Lower lobe of right lung (tissue), 2 donors: ENCODE results near the gene PPP1R15A. TPM values are rescaled to one million over a fixed set of nuclear protein-coding genes. Genes with fewer than 3 reads are reported as not detected.
"Not testable (repeated sequence)": the region's sequence is repeated elsewhere in the genome, so short reads cannot be mapped to it uniquely, and the experiment has no call there.

Experiments
- ATAC-seq, 2 donors: fragments of 200-7000 bp; cut with Tn5 transposase; one replicate each; pipeline ENCODE4 v1.9.1; 2020 to 2022; ENCODE audit warnings: mild to moderate bottlenecking in 2 of 2, moderate library complexity in 2 of 2
- DNase-seq: peaks from one replicate; pipeline ENCODE4 v3.0.0-alpha.2; 2020
- H3K27ac ChIP-seq: fragments of 200-600 bp; one replicate; pipeline ENCODE4 v1.8.0; 2022
- H3K27me3 ChIP-seq: fragments of 200-600 bp; one replicate; pipeline ENCODE4 v1.8.0; 2022; ENCODE audit warnings: low read depth
- H3K36me3 ChIP-seq: fragments of 200-600 bp; one replicate; pipeline ENCODE4 v1.8.0; 2022; ENCODE audit warnings: mild to moderate bottlenecking
- H3K4me1 ChIP-seq: fragments of 200-600 bp; one replicate; pipeline ENCODE4 v1.8.0; 2022
- H3K4me3 ChIP-seq: fragments of 200-600 bp; one replicate; pipeline ENCODE4 v1.8.0; 2022; ENCODE audit warnings: mild to moderate bottlenecking
- H3K9me3 ChIP-seq: fragments of 200-600 bp; one replicate; pipeline ENCODE4 v1.8.0; 2022
- CTCF ChIP-seq: fragments of 200-600 bp; IDR thresholded peaks from one replicate; pipeline ENCODE4 v1.8.0; 2022; ENCODE audit warnings: antibody characterized with exemption, mild to moderate bottlenecking
- intact Hi-C: fragments of 100-400 bp; cut with DNase I; formaldehyde crosslinking; loops from one replicate; pipeline ENCODE4 v1.11.0; 2022
- total RNA-seq: library from RNA; stranded (reverse); fragmentation: NEBNext Ultra II Directional; extraction: Animal tissue kit (Norgen Biotek cat#: 25700); gene quantifications from one replicate; pipeline ENCODE4 v1.2.1, GENCODE V29; 2021
- donor health status: DM: no; HTN: yes; CAD: no; lungs with severe emphysema.

The PPP1R15A gene
- total RNA-seq, 1 donor from 2014 or later = 80.4 TPM

GRCh38 chr19:48872884-48873475 lies 759 bp downstream of the PPP1R15A start:
- Histone ChIP-seq H3K9me3 (no peaks in the 10 kb centered on the region), H3K27ac (peak overlapping the region; percentile 100), H3K4me3 (peak overlapping the region; percentile 79), H3K36me3 (peaks cover 49% of the 10 kb centered on the region), H3K4me1 (peaks cover 66% of the 10 kb centered on the region), H3K27me3 (no peaks in the 10 kb centered on the region)
- DNase-seq (peak; percentile 93), ATAC-seq (peak; percentile 83 to 86)
- TF ChIP-seq CTCF = no peak
- intact Hi-C loops = no loop called here

- Histone ChIP-seq H3K27ac (peak overlapping the region; percentile 100), H3K4me1 (peaks cover 65% of the 10 kb centered on the region), H3K27me3 (no peaks in the 10 kb centered on the region), H3K4me3 (peak overlapping the region; percentile 79), H3K9me3 (no peaks in the 10 kb centered on the region), H3K36me3 (peaks cover 53% of the 10 kb centered on the region)
- DNase-seq = no peak
- TF ChIP-seq CTCF = no peak
- peak in 1 of 2 donors; percentile 0 for ATAC-seq
- intact Hi-C loops = no loop called here
Observed at GRCh38 chr19:48873476-48874302, 1.5 kb downstream of the PPP1R15A start.

GRCh38 chr19:48874303-48875135 lies 2.3 kb downstream of the PPP1R15A start:
- Histone ChIP-seq H3K36me3 (peaks cover 59% of the 10 kb centered on the region), H3K9me3 (no peaks in the 10 kb centered on the region), H3K4me3 (peak overlapping the region; percentile 79), H3K27me3 (no peaks in the 10 kb centered on the region), H3K27ac (peak overlapping the region; percentile 100), H3K4me1 (peaks cover 67% of the 10 kb centered on the region)
- intact Hi-C loops = no loop called here
- DNase-seq (no peak), ATAC-seq (peak in 1 of 2 donors; percentile 1)
- no peak for TF ChIP-seq CTCF

GRCh38 chr19:48876043-48876981 lies 4.1 kb downstream of the PPP1R15A start:
- Histone ChIP-seq H3K36me3 (peaks cover 59% of the 10 kb centered on the region), H3K27ac (peak overlapping the region; percentile 100), H3K4me3 (peak overlapping the region; percentile 79), H3K4me1 (peaks cover 75% of the 10 kb centered on the region)
- intact Hi-C loops, H3K9me3 ChIP-seq, ATAC-seq, H3K27me3 ChIP-seq, DNase-seq: not testable (repeated sequence)

GRCh38 chr19:48877855-48878195 lies 5.6 kb downstream of the PPP1R15A start:
- Histone ChIP-seq H3K4me3 (no peak overlapping the region), H3K9me3 (no peaks in the 10 kb centered on the region), H3K27ac (peak overlapping the region; percentile 12), H3K36me3 (peaks cover 59% of the 10 kb centered on the region), H3K4me1 (peaks cover 71% of the 10 kb centered on the region), H3K27me3 (no peaks in the 10 kb centered on the region)
- TF ChIP-seq CTCF = no peak
- intact Hi-C loops = no loop called here
- DNase-seq (no peak), ATAC-seq (no peak)
